NAMALWA (cell line): Measurements from ENCODE around the gene PIM3.
A peak's percentile ranks its signal among the peaks of the same experiment; 100 is the strongest.

Experiments
- DNase-seq: peaks from one replicate; pipeline ENCODE4 v3.0.0-alpha.2; 2015; ENCODE audit warnings: low spot score

The PIM3 gene

DNA sequence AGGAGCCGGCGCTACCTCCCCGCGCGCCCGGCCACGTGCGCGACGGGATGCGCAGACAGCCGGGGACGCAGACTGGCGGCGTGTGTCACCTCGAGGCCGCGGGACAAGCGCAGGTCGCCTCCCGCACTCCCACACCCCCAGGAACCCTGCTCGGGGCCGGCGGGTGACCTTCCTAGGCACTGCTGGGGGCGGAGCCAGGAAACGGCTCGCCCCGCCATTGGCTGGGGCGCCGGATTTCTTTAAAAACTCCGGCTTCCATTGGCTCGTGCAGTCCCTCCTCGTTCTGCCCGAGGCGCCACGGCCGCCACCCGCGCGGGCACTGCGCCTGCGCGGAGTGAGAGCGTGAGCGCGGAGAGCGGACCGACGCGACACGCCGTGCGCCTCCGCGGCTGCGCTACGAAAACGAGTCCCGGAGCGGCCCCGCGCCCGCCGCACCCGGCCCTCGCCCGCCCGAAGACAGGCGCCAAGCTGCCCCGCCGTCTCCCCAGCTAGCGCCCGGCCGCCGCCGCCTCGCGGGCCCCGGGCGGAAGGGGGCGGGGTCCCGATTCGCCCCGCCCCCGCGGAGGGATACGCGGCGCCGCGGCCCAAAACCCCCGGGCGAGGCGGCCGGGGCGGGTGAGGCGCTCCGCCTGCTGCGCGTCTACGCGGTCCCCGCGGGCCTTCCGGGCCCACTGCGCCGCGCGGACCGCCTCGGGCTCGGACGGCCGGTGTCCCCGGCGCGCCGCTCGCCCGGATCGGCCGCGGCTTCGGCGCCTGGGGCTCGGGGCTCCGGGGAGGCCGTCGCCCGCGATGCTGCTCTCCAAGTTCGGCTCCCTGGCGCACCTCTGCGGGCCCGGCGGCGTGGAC lies at the start of gene PIM3:
Gene PIM3, plus strand, starts transcription at position 614 of the 846 bp plus-strand sequence. Its CDS starts 176 bp downstream, at position 790.
- peak; percentile 96 for DNase-seq

DNA sequence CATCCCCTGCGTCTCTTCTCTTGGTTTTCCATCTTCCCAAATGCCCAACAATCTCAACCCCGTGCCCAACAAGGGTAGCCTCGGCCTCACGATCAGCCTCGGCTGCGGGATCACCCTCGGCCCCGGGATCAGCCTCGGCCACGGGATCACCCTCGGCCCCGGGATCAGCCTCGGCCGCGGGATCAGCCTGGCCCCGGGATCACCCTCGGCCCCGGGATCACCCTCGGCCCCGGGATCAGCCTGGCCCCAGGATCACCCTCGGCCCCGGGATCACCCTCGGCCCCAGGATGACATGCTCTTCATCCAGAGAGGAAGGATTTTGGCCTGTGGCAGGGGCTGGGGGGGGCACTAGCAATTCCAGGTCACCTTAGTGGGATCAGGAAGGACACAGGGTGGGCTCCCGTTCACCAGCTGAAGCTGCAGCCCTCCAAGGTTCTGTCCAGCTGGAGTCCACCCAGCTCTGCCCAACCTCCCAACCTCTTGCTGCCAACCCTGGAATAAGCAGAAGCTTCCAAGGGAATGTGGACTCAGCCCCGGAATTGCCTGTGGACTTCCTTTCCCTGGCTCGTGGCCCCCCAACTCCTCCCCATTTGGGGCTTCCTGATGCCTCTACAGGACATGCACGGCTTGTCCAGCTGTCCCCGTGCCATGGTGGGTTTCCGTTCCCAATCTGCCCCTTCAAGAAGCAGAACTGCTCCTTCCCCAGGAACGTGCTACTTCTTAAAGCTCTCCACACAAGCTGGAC lies 48.5 kb upstream of the PIM3 start:
- no peak for DNase-seq

DNA sequence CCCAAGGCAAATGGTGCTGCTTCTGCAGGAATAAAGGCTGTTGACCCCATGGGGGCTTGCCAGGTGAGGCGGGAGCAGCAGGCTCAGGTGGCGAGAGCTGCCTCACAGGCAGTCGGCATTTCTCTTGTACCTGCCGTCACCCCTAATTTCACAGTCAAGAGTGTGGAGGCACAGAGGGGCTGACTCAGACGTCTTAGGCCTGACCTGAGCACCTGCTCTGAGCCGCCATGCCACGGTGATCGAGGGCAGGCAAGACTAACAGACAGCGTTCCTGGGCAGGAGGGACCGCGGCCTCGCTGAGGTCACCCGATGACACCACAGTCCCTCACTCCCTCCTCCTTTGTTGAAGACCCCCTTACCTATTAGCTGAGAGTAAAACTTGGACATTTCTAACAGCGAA lies 47.5 kb upstream of the PIM3 start:
- DNase-seq, result no peak

DNA sequence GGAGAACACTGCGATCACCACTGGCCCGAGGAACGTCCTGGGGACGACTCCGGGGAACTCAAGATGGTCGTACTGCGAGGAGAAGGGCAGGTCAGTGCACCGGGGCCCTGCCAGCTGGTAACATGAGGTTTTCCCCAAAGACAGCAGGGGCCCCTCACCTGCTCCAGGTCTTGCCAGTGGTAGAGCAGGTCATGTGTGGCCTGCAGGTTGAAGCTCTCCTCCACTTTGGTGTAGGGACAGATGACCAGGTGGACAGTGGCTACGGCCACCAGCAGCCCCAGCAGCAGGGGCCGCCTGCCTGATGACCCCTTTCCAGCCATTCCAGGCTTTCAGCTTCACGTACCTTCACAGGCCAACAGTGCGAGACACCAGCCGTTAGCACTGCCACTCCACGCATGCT lies 47.1 kb upstream of the PIM3 start:
- DNase-seq, result no peak

DNA sequence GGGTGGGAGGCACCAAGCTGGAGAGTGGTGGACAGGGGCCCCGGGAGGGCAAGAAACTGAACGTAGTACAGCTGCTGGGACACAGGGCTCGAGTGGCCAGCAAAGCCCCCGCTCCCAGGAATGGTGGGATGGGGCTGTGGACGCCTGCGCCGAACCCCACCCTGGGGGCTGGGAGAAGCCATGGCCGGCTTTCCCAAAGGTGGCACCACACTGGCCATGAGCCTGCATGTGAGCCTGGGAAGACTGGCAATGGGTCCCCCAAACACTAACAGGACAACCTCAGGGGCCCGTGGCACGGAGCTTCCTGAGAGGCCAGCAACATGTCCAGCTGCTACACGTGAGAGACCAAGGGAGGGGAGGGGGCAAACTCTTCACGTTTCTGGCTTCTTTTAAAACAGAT lies 46.3 kb upstream of the PIM3 start:
- no peak for DNase-seq

DNA sequence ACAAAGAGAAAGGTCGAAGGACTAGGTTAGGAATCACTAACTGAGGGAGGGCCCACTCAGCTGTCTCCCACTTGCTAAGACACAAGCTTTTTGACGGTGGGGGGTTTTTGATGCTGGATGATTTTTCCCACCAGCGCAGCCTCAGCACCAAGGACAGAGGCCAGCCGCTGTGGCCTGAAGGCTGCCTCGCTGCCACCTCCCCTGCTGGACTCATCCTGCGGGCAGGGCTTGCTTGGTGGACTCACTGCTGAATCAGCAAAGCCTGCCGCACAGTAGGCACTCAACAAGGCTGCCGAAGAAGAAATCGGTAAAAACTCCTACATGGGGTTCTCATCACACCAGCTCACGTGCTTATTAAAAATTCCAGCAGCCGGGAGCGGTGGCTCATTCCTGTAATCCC lies 45.0 kb upstream of the PIM3 start:
- no peak for DNase-seq

DNA sequence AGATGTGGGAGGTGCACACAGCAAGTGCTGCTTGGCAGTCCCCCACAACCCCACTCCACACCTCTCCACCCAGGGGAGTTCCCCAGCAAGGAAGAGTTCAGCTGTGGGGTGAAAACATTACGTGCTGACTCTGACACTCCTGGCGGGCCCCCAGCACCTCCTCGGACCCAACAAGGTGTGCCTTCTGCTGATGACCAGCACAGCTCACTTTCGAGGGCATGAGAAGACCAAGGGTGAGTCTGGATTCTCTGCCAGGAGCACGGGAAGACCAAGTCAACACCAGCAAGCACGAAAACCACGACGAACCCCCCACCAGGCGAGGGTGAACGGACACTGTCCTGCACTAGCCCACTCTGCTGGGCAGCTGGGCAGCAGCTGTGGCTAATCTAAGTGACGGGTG lies 43.7 kb upstream of the PIM3 start:
- DNase-seq, result no peak

DNA sequence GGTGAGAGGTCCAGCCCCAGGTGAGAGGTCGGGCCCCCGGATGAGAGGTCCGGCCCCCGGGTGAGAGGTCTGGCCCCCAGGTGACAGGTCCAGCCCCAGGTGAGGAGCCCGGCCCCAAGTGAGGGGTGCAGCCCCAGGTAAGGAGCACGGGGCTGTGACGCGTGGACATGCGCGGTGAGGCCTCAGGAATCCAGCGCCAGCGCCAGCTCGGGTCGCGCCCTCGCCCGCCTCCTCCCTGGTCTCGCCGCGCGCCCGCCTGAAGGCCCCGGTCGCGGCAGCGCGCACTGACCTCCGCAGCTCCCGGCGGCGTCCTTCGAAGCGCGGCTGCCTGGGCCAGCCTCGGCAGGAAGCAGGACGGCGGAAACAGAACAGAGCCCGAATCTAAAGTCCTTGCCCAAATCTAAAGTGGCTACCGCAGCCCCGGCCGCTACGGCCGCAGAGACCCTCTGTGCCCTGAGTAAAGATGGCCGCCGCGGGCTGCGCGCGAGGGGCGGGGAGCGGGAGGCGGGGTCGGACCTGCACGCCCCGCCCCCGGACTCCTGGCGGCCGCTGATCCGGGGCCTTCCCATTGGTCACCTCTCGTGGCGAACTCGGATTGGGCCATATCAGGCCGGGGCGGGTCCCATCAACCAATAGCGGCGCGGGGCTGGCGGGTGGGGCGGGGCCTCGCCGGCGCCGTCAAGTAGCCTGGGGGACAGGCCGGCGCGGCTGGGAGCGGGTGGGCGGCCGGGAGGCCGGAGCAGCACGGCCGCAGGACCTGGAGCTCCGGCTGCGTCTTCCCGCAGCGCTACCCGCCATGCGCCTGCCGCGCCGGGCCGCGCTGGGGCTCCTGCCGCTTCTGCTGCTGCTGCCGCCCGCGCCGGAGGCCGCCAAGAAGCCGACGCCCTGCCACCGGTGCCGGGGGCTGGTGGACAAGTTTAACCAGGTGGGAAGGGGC lies 42.3 kb upstream of the PIM3 start, which contains the start of the genes ALG12 and CRELD2:
Gene ALG12, minus strand, starts transcription at position 465 of the 937 bp plus-strand sequence. CDS start 4,673 bp downstream, outside the sequence.
Gene CRELD2, plus strand, starts transcription at position 661 of the 937 bp plus-strand sequence. Its CDS starts 136 bp downstream, at position 797.
- peak; percentile 96 for DNase-seq

DNA sequence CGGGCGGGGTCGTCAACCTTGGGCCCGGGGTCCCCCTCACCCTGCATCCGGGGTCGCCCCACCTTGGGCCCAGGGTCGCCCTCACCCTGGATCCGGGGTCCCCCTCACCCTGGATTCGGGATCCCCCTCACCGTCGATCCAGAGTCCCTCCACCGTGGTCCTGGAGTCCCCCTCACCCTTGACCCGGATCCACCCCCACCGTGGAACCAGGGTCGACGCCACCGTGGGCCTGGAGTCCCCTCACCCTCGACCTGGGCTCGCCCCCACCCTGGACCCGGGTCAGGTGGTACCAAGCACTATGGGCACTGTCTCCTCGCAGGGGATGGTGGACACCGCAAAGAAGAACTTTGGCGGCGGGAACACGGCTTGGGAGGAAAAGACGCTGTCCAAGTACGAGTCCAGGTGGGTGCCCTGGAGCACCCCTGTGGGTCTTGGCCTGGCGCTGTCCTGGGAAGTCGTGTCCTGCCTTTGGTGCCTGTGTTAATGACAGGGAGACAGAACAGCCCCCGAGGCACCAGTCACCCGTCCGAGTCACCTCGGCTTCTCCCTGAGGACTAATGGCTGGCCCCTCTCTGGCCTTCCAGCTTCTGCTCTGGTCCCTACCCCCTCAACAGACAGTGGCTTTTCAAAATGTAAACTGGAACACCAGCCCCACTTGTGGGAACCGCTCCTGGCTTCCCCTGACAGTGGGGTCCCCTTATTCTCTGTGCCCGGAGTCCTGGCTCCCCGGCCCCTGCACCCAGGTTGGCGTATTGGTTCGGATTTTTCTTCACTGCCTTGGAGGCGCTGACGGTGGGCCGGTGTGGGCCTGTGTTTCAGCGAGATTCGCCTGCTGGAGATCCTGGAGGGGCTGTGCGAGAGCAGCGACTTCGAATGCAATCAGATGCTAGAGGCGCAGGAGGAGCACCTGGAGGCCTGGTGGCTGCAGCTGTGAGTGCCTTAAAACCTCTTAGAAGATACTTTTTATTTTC lies 41.4 kb upstream of the PIM3 start:
- DNase-seq, result no peak

DNA sequence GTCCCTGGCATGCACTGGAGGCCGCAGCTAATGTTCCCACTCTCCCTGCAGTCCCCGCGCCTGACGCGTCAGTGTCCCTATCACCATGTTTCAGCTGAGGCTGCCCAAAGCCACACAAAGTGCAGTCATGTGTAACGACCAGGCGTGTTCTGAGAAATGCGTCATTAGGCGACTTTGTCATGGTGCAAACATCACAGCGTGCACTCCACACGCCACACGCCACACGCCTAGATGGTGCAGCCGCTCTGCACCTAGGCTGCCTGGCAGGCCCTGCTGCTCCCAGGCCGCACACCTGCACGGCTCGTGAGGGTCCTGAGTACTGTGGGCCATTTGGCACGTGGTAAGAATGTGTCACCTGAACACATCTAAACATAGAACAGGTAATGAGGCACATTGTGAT lies 39.7 kb upstream of the PIM3 start:
- DNase-seq, result no peak

DNA sequence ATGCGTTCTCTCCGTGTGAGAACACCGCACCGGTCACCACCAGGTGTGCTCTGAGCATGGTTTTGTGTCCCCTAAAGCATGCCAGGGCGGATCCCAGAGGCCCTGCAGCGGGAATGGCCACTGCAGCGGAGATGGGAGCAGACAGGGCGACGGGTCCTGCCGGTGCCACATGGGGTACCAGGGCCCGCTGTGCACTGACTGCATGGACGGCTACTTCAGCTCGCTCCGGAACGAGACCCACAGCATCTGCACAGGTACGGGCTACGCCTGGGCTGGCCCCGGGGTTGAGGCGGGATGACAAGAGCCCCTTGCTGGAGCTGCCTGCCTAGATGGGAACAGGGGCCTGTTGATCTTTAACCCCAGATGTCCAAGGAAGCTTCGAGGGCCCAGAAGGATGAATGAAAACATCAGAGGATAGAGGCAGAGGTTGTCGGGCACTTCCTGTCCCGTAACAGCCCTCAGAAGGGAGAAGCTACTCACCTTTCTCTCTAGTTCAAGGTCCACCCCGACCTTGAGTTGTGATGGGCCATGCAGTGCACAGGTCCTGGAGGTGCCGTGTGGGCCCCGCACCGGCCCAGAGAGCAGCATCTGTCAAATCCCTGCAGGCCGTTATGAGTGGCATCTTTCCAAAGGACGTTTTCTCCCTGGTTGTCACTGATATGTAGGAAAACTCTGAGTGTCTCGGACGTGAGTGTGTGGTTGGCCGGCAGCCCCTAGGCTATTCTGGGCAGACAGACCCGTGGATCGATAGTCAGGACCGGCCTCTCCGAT lies 38.9 kb upstream of the PIM3 start:
- DNase-seq, result no peak

DNA sequence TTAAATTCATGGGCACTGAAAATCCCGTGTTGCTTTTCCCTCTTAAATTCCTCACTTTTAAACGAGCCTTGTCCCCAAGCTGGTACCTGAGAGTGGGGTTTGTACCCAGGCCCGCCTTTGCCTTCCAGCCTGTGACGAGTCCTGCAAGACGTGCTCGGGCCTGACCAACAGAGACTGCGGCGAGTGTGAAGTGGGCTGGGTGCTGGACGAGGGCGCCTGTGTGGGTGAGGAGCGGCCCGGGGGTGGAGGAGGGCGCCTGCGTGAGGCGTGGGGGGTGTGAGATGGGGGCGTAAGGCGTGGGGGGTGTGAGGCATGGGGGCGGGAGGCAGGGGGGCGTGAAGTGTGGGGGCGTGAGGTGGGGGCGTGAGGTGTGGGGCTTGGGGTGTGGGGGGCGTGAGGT lies 38.1 kb upstream of the PIM3 start:
- no peak for DNase-seq

DNA sequence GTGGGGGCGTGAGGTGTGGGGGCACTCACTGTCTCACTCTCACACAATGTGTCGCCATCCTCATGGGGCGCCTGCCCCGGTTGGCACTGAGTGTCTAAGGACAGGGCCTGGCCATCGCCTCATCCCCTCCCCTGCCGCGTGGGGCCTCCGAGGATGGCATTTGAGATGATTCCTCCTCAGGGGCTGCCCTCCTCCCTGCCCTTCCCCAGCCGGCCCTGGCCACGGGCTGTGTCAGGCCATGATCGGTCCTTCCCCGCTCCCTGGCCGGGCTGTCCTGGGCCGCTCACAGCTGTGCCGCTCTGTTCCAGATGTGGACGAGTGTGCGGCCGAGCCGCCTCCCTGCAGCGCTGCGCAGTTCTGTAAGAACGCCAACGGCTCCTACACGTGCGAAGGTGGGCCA lies 37.6 kb upstream of the PIM3 start:
- DNase-seq, result no peak

DNA sequence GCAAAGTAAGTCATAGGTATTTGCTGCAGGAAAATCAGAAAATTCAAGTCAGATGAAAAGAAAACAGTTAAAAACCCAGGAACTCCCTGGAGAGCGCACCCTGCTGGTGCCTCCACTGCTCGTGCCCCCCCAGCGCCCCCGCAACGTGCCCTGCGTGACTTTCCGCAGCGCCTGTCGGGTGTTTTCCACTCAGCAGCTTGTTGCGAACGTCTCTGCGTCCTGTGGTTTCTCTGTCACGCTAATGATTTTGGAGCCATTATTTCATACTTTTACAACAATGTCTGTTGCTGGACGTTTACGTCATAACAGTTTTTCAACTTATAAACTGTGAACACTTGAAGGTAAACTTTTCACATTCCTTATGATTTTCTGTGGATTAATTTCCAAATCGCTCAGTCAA lies 37.1 kb upstream of the PIM3 start:
- DNase-seq, result no peak

DNA sequence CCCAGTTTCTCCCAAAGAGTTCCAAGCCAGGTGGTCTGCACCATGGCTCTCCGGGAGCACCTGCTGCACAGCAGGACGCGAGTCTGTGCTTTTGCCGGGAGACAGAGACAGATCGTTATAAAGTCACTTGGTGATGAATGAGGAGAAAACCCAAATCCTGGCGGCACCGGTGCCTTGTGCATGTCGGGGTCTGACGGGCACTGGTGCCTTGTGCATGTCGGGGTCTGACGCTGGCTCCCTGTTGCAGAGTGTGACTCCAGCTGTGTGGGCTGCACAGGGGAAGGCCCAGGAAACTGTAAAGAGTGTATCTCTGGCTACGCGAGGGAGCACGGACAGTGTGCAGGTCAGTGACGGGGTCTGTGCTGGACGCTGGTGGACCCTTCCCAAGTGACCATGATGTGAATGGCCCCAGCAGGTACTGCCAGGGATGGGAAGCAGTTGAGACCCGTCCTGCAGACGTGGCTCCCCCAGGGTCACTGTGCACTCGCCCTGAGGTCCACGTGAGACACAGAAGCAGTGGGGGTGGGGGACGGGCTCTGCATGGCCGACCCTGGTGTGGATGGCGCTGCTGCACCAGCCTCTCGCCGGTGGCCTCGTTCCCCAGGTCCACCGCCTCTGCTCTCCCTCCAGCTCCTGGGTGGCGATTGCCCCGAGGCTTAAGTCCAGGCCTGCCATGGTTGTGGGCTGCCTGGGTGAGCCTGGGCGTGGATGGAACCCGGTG lies 36.3 kb upstream of the PIM3 start:
- no peak for DNase-seq

DNA sequence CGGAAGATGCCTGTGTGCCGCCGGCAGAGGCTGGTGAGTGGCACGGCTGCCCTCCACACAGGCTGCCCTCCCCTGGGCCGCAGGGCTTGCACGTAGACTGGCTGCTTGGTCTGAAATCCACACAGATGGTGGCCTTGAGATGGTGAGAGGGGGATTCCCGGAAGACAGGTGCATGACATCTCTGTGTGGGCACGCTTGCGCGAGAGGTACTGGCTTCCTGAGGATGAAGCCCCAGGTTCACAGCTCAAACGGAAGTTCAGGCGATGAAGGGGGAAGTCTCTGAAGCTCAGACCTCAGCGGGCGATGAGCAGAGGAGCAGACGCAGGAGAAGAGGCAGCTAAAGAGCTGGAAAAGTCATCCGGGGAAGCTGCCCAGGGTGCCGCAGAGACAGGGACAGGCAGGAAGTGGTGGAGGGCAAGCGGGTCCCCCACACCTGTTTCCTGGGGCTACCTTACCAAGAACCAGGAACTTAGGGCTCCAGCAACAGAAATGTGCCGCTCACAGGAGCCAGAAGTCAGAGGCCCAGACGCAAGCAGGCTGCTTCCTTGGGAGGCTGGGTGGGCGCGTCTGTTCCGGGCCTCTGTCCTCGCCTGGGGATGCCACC lies 34.9 kb upstream of the PIM3 start:
- peak; percentile 37 for DNase-seq

DNA sequence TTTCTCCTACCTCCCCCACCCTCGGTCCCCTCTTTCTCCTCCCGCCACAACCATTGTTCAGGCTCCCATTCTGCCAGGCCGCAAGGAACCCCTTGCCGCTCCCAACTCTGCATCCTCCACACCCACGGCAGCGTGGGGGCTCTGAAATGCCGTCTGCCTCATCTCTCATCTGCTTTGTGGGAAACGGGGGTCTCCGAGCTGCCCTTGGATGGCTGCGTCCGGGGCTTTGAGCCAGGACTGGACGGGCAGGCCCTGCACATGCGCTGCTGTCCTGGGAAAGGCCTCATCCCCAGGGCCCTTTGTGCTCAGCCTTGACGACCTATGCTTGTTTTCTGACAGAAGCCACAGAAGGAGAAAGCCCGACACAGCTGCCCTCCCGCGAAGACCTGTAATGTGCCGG lies 33.7 kb upstream of the PIM3 start:
- DNase-seq, result no peak

DNA sequence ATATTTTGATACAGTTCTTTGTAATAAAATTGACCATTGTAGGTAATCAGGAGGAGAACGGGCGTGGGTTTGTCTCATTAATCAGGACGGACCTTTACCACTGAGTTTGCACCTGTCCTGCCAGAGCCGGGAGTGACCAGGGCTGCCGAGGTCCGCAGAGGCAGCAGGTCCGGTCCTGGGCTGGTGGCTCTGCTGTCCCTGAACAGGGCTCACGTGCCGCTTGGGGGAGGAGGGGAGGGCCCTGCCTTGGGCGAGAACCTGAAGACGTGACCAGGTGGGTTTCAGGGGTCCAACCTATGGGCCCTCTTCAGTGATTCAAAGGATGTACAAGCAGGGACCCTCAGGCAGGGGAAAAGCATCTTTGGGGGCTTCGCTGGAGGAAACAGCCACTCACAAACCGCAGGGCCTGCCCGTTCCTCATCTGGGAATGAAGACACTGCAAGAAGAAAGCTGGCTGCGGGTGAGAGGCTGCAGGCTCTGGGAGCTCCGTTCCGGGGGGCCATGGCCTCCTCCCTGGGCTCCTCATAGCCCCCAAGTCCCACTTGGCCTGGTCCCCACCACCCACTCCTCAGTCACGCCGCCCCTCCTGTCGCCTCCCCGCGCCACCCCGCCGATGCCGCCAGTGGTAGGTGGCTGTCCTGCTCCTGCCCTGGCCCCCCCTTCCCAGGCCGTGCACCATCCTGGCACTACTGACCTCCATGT lies 32.9 kb upstream of the PIM3 start:
- DNase-seq, result no peak

DNA sequence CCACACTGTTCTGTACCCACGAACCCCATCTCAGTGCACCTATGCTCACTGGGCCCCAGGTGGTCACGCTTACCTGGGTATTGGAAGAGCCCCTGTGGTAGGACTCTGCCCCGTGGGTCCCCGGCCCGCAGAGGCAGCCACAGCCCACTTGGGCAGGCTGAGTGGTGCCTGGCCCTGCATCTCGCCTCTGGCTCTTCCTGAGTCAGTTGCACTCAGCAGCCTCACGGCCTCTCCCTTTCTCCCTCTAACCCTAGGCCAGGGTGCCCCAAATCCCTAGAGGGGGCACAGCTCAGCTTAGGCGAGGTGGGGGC lies 32.4 kb upstream of the PIM3 start:
- no peak for DNase-seq
